Smooth muscle cell (in vitro differentiated cells): ENCODE results near the gene L1CAM. TPM values are rescaled to one million over a fixed set of nuclear protein-coding genes. Genes with fewer than 3 reads are reported as not detected.

ENCODE experiments used
- DNase-seq: peaks from one replicate; lab custom pipeline; 2025; ENCODE audit not compliant: unreplicated experiment; lab: John Stamatoyannopoulos, UW
- H2AFZ ChIP-seq: fragments of 200-600 bp; sonication (generic); 2 replicates; pipeline ENCODE4 v1.6.0; 2016; ENCODE audit warnings: antibody characterized with exemption, low read depth, mild to moderate bottlenecking
- H3F3A ChIP-seq: fragments of 200-600 bp; sonication (generic); 2 replicates; pipeline ENCODE4 v1.6.0; 2017; ENCODE audit warnings: antibody characterized with exemption, low read depth
- H3K27ac ChIP-seq: fragments of 200-600 bp; sonication (generic); 2 replicates; pipeline ENCODE4 v1.5.1; 2016; ENCODE audit warnings: low read depth, mild to moderate bottlenecking
- H3K27me3 ChIP-seq: fragments of 200-600 bp; sonication (generic); 2 replicates; pipeline ENCODE4 v1.6.1; 2016; ENCODE audit warnings: low read depth, mild to moderate bottlenecking
- H3K36me3 ChIP-seq: fragments of 200-600 bp; sonication (generic); 2 replicates; pipeline ENCODE4 v1.5.1; 2016; ENCODE audit warnings: low read depth
- H3K4me1 ChIP-seq: fragments of 200-600 bp; sonication (generic); 2 replicates; pipeline ENCODE4 v1.5.1; 2016; ENCODE audit warnings: low read depth
- H3K4me2 ChIP-seq: fragments of 200-600 bp; sonication (generic); 2 replicates; pipeline ENCODE4 v1.6.0; 2016; ENCODE audit warnings: mild to moderate bottlenecking
- H3K4me3 ChIP-seq: fragments of 200-600 bp; sonication (generic); 2 replicates; pipeline ENCODE4 v1.5.1; 2016; ENCODE audit warnings: mild to moderate bottlenecking
- H3K79me2 ChIP-seq: fragments of 200-600 bp; sonication (generic); 2 replicates; pipeline ENCODE4 v1.6.0; 2016; ENCODE audit warnings: low read depth, mild to moderate bottlenecking
- H3K9ac ChIP-seq: fragments of 200-600 bp; sonication (generic); 2 replicates; pipeline ENCODE4 v1.6.0; 2016; ENCODE audit warnings: low read depth
- H3K9me3 ChIP-seq: fragments of 200-600 bp; sonication (generic); replicated peaks from 2 replicates; pipeline ENCODE4 v1.5.1; 2016; ENCODE audit warnings: low read depth
- H4K20me1 ChIP-seq: fragments of 200-600 bp; sonication (generic); 2 replicates; pipeline ENCODE4 v1.6.0; 2016; ENCODE audit warnings: low read depth
- CTCF ChIP-seq: fragments of 200-600 bp; sonication (generic); IDR thresholded peaks from 2 replicates; pipeline ENCODE4 v1.5.1; 2017; ENCODE audit warnings: borderline replicate concordance, mild to moderate bottlenecking, antibody characterized with exemption; ENCODE audit not compliant: insufficient read depth, poor library complexity, severe bottlenecking
- WGBS: methylation state at CpG from one replicate; pipeline ENCODE4 v1.1.7; 2016; ENCODE audit warnings: low lambda C conversion rate; 5-methylcytosine and 5-hydroxymethylcytosine counted together
- polyA plus RNA-seq: library from polyadenylated mRNA; unstranded; fragments of >200 nt; fragmentation: Nextera tagmentation; extraction: Ambion mirVana; gene quantifications from 2 replicates; pipeline ENCODE4 v1.2.1, GENCODE V29; 2016
- total RNA-seq: library from RNA; depleted of rRNA; stranded (reverse); fragments of >200 nt; gene quantifications from 2 replicates; pipeline ENCODE4 v1.2.3, GENCODE V29; 2014

The L1CAM gene
- total and polyA plus RNA-seq, 2 experiments from 2014 or later = 27.2 to 68.7 TPM

GRCh38 chrX:153853180-153853901 is 32.6 kb downstream of the L1CAM start:
- Histone ChIP-seq H4K20me1 (no peaks in the 10 kb centered on the region), H3F3A (no peaks in the 10 kb centered on the region), H3K4me1 (no peaks in the 10 kb centered on the region), H3K4me2 (no peak overlapping the region), H3K9me3 (no peaks in the 10 kb centered on the region), H3K27ac (no peak overlapping the region), H2AFZ (no peak overlapping the region), H3K9ac (no peak overlapping the region), H3K36me3 (no peaks in the 10 kb centered on the region), H3K27me3 (no peaks in the 10 kb centered on the region), H3K79me2 (no peaks in the 10 kb centered on the region), H3K4me3 (no peak overlapping the region)
- no peak for DNase-seq
- no peak for TF ChIP-seq CTCF
- WGBS = 38% methylated on average over 3 of the region's 3 CpGs

- no peak overlapping the region for H2AFZ ChIP-seq
- no peaks in the 10 kb centered on the region for H3K4me1 ChIP-seq
- DNase-seq = no peak
- TF ChIP-seq CTCF = no peak
- H3K4me2 ChIP-seq = no peak overlapping the region
- no peaks in the 10 kb centered on the region for H3K9me3 ChIP-seq
- no peaks in the 10 kb centered on the region for H3F3A ChIP-seq
- H4K20me1 ChIP-seq = no peaks in the 10 kb centered on the region
- WGBS = 79% methylated on average over 3 of the region's 3 CpGs
- no peak overlapping the region for H3K27ac ChIP-seq
- H3K27me3 ChIP-seq = no peaks in the 10 kb centered on the region
- H3K36me3 ChIP-seq = no peaks in the 10 kb centered on the region
- H3K79me2 ChIP-seq = no peaks in the 10 kb centered on the region
- H3K4me3 ChIP-seq = no peak overlapping the region
- H3K9ac ChIP-seq = no peak overlapping the region
These were observed 34.0 kb downstream of the L1CAM start for GRCh38 chrX:153851981-153852380.

- no peak for TF ChIP-seq CTCF
- no peak overlapping the region for H3K4me3 ChIP-seq
- H2AFZ ChIP-seq = no peak overlapping the region
- no peak overlapping the region for H3K4me2 ChIP-seq
- no peak overlapping the region for H3K9ac ChIP-seq
- H3K36me3 ChIP-seq = no peaks in the 10 kb centered on the region
- no peaks in the 10 kb centered on the region for H3K4me1 ChIP-seq
- 61% methylated on average over 3 of the region's 3 CpGs for WGBS
- H3K27ac ChIP-seq = no peak overlapping the region
- H3K79me2 ChIP-seq = no peaks in the 10 kb centered on the region
- no peaks in the 10 kb centered on the region for H3F3A ChIP-seq
- H3K27me3 ChIP-seq = peaks cover 9% of the 10 kb centered on the region
- no peaks in the 10 kb centered on the region for H4K20me1 ChIP-seq
- DNase-seq = no peak
- no peaks in the 10 kb centered on the region for H3K9me3 ChIP-seq
These were observed 37.6 kb downstream of the L1CAM start for GRCh38 chrX:153848325-153848724.

GRCh38 chrX:153845842-153846241 is 40.1 kb downstream of the L1CAM start:
- Histone ChIP-seq H3K4me3 (no peak overlapping the region), H3K4me2 (no peak overlapping the region), H3K27ac (no peak overlapping the region), H4K20me1 (no peaks in the 10 kb centered on the region), H2AFZ (no peak overlapping the region), H3F3A (no peaks in the 10 kb centered on the region), H3K27me3 (peaks cover 9% of the 10 kb centered on the region), H3K9me3 (no peaks in the 10 kb centered on the region), H3K4me1 (no peaks in the 10 kb centered on the region), H3K36me3 (no peaks in the 10 kb centered on the region), H3K9ac (no peak overlapping the region), H3K79me2 (no peaks in the 10 kb centered on the region)
- WGBS = 34% methylated on average over 3 of the region's 3 CpGs
- no peak for TF ChIP-seq CTCF
- no peak for DNase-seq
